GM21825 (cell line): ENCODE measurements around the gene WDR74.
"Not testable (repeated sequence)": the region's sequence is repeated elsewhere in the genome, so short reads cannot be mapped to it uniquely, and the experiment has no call there.

Experiments
- ATAC-seq: cut with Tn5 transposase; IDR thresholded peaks from one replicate; pipeline ENCODE4 v1.9.1; 2021; ENCODE audit warnings: mild to moderate bottlenecking, moderate library complexity; ENCODE audit not compliant: unreplicated experiment

WDR74 gene

GRCh38 chr11:62860835-62861563 is 21.6 kb upstream of the WDR74 start:
- ATAC-seq = no peak

GRCh38 chr11:62859281-62859703 is 19.9 kb upstream of the WDR74 start:
- ATAC-seq = not testable (repeated sequence)

DNA sequence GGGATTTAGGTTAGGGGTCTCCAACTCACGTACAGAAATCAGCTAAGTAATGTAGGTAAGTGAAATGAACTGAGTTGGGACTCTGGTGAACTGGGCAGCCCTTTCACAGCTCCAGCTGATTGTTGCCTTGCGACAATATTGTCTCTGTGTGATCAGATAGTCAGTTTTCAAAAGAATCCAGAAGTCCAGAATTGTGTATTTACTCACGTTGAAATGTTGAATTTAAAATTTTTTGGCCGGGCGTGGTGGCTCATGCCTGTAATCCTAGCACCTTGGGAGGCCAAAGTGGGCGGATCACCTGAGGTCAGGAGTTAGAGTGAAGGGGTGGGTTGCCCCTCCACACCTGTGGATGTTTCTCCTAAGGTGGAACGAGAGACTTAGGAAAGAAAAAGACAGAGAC is 18.8 kb upstream of the WDR74 start:
- no peak for ATAC-seq

GRCh38 chr11:62857541-62857982 is 18.2 kb upstream of the WDR74 start:
- no peak for ATAC-seq

DNA sequence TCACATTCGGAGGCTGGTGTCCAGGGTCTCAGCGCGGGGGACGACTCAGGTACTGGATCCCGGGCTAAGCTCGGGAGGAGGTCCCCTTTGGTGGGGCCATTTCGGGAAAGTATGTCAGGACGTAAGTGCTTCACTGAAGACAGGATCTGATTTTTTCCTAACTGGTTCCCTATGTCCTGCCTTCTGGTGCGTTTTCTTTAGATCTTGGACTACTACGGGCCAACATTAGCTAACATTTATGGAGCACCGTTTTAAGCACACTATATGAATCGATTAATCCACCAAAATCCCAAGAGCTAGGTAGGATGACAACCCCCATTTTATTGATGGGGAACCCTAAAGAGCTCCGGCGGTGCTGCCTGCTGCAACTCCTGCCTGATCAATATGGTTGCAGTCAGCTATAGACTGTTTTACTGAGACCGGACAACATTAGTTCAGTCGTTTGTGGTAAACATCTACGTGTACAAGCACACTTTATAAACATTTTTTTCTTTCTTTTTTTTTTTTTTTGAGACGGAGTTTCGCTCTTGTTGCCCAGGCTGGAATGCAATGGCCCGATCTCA is 17.0 kb upstream of the WDR74 start:
- ATAC-seq = peak; percentile 11

- peak; percentile 81 for ATAC-seq
Observed at GRCh38 chr11:62855571-62856332, 16.4 kb upstream of the WDR74 start.

DNA sequence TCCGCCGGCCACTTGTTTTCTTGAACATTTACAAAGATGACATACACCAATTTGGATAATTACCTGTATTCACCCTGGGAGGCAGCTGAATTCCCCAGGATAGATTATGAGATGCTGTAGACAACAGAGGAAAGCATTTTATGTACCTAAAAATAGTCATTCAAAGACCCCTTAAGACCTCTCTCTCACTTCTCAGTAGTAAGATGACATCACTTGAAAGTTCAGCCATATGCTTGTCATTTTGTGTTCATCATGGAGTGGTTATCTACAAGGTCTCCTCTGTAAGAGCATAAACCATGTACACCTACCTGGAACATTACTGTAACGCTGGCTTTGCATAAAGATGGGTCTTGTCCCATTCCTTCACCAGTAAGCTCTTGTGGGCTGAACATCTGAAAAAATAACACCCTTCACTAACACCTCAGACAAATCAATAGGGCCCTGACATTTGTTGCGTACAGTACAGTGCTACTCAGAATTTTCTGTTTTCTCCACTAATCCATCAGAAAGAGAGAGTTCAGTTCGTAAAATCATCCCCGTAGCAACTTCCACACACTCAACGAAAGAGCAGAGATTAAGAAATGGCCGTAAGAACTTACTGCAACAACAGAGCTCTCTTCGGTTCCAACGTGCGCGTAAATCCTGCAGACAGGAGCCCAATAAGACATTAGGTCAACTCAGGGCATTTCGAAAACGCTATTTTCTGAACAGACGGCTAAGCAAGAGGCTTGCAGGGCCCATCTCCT is 15.6 kb upstream of the WDR74 start:
- no peak for ATAC-seq

DNA sequence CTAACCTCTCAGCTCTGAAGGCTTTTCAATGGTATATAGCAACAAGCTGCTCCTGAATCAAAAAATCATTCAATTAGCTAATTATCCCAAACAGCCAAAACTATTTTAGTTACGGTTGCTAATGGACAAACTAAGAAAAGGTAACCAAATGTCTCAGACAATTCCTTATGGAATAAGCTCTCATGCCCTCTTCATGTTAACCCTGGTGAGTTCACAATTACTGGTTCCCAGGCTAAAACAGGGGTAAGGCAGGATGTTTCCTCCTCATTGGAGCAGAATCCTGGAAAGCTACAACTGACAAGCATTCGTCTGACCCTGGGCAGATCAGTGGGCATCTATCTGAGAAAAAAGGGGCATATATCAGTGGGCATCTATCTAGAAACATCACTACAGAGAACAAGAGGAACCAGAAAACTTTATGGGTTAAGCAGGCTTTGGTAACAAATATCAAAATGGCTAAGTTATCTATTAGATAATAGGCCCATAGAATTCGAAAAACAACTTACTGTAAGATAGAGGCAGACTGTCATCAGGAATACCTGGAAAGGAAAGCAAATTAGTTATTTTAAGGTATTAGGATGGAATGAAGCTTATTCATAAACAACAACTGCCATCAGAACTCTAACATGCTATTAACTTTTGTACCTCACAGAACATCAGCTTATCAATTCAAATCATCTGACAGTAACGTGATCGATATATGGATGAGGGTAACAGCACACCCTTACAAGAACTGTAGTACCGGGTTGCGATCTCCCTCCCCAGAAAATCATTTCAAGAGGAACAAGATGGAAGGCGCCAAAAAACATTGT is 14.8 kb upstream of the WDR74 start:
- ATAC-seq = no peak

- ATAC-seq = no peak
Observed at GRCh38 chr11:62853279-62853965, 14.0 kb upstream of the WDR74 start.

DNA sequence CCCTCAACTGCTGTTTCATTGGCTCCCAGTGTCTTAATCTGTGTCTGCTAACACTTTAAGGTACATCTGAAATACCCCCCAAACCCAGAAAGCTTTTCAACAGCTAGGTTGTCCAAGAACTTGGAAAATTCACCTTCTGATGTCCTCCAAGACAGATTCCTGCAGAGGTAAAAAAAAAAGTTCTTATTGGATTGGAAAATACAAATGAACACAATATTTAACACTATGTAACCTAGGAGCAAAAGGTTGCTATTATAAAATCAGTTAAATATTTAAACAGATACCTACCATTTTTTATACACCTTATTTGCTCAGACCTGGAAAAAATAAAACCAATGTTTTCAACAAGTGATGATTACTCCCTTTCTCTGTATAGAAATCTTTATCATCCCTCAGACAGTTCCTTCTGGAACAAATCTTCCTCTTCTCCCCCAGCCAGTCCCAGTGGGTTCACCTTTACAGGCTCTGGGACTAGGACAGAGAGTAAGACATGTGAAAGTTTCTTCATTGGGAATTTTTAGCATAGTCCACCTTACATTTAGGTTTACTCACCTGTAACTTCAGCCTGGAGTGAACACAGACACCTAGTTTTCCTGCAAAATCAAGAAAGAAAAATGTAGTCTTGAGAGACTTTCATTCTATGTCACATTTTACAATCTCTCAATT is 13.3 kb upstream of the WDR74 start:
- no peak for ATAC-seq

GRCh38 chr11:62851807-62852522 is 12.6 kb upstream of the WDR74 start:
- no peak for ATAC-seq

DNA sequence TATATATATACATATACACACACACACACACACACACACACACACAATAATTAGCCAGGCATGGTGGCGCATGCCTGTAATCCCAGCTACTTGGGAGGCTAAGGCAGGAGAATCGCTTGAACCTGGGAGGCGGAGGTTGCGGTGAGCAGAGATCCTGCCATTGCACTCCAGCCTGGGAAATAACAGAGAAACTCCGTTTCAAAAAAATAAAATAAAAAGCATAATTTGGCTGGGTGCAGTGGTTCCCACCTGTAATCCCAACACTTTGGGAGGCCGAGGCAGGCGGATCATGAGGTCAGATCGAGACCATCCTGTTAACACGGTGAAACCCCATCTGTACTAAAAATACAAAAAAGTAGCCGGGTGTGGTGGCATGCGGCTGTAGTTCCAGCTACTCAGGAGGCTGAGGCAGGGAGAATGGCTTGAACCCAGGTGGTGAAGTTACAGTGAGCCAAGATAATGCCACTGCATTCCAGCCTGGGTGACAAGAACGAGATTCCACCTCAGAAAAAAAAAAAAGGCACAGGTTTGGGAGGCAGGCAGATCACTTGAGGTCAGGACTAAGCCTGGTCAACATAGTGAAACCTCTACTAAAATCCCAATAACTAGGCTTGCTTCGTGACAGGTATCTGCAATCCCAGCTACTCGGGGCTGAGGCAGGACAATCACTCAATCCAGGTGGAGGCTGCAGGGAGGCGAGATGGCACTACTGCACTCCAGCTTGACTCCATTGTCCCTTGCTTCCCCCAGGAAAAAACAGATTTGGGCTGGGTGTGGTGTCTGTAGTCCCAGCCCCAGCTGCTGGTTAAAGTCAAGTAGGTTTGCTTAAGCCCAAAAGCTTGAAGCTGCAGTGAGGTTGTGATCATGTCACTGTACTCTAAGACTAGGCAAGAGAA is 11.8 kb upstream of the WDR74 start:
- ATAC-seq = no peak

- ATAC-seq = no peak
Observed at GRCh38 chr11:62847767-62848314, 8.5 kb upstream of the WDR74 start.

DNA sequence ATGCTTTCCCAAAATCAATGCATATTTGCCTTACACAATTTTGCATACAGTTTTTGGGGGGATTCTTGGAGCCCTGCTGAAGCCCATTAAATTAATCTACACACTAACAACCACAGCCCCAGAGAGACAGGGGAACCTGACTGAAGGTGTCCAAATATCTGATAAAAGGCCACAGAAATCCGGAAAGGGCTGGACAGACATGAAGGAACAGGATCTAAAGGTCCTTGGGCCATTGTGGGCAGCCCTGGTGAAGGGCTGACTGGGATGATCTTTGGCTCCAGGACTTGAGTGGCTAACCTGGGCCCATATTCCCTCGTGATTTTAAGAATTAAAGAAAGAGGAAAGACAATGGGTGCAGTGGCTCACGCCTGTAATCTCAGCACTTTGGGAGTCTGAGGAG is 6.8 kb upstream of the WDR74 start:
- ATAC-seq = no peak

- no peak for ATAC-seq
Observed at GRCh38 chr11:62844154-62844553, 4.8 kb upstream of the WDR74 start.

GRCh38 chr11:62843466-62843865 is 4.1 kb upstream of the WDR74 start:
- no peak for ATAC-seq

- ATAC-seq = not testable (repeated sequence)
Observed at GRCh38 chr11:62842891-62843290, 3.5 kb upstream of the WDR74 start.
